Lower lobe of right lung (tissue), 2 donors: ENCODE data around the gene TMEM91. TPM values are rescaled to one million over a fixed set of nuclear protein-coding genes. Genes with fewer than 3 reads are reported as not detected.
"Not testable (repeated sequence)": the region's sequence is repeated elsewhere in the genome, so short reads cannot be mapped to it uniquely, and the experiment has no call there.

Experiments
- ATAC-seq, 2 donors: fragments of 200-7000 bp; cut with Tn5 transposase; one replicate each; pipeline ENCODE4 v1.9.1; 2020 to 2022; ENCODE audit warnings: mild to moderate bottlenecking in 2 of 2, moderate library complexity in 2 of 2
- DNase-seq: peaks from one replicate; pipeline ENCODE4 v3.0.0-alpha.2; 2020
- H3K27ac ChIP-seq: fragments of 200-600 bp; one replicate; pipeline ENCODE4 v1.8.0; 2022
- H3K27me3 ChIP-seq: fragments of 200-600 bp; one replicate; pipeline ENCODE4 v1.8.0; 2022; ENCODE audit warnings: low read depth
- H3K36me3 ChIP-seq: fragments of 200-600 bp; one replicate; pipeline ENCODE4 v1.8.0; 2022; ENCODE audit warnings: mild to moderate bottlenecking
- H3K4me1 ChIP-seq: fragments of 200-600 bp; one replicate; pipeline ENCODE4 v1.8.0; 2022
- H3K4me3 ChIP-seq: fragments of 200-600 bp; one replicate; pipeline ENCODE4 v1.8.0; 2022; ENCODE audit warnings: mild to moderate bottlenecking
- H3K9me3 ChIP-seq: fragments of 200-600 bp; one replicate; pipeline ENCODE4 v1.8.0; 2022
- CTCF ChIP-seq: fragments of 200-600 bp; IDR thresholded peaks from one replicate; pipeline ENCODE4 v1.8.0; 2022; ENCODE audit warnings: antibody characterized with exemption, mild to moderate bottlenecking
- intact Hi-C: fragments of 100-400 bp; cut with DNase I; formaldehyde crosslinking; loops from one replicate; pipeline ENCODE4 v1.11.0; 2022
- total RNA-seq: library from RNA; stranded (reverse); fragmentation: NEBNext Ultra II Directional; extraction: Animal tissue kit (Norgen Biotek cat#: 25700); gene quantifications from one replicate; pipeline ENCODE4 v1.2.1, GENCODE V29; 2021
- donor health status: DM: no; HTN: yes; CAD: no; lungs with severe emphysema.

Gene TMEM91
- total RNA-seq, 1 donor from 2014 or later = 29.8 TPM

- no peak for ATAC-seq
- intact Hi-C loops = no loop called here
- DNase-seq = no peak
- Histone ChIP-seq H3K4me3 (no peak overlapping the region), H3K27ac (no peak overlapping the region), H3K4me1 (peaks cover 67% of the 10 kb centered on the region), H3K9me3 (no peaks in the 10 kb centered on the region), H3K27me3 (no peaks in the 10 kb centered on the region), H3K36me3 (peaks cover 19% of the 10 kb centered on the region)
- TF ChIP-seq CTCF = no peak
Measured at GRCh38 chr19:41403181-41403970, 27.0 kb downstream of the TMEM91 start.

GRCh38 chr19:41405776-41406175, 29.4 kb downstream of the TMEM91 start:
- intact Hi-C loops = no loop called here
- peak overlapping the region; percentile 54 for H3K27ac ChIP-seq
- DNase-seq (no peak), ATAC-seq (no peak)
- peaks cover 22% of the 10 kb centered on the region for H3K36me3 ChIP-seq
- H3K4me3 ChIP-seq = no peak overlapping the region
- no peak for TF ChIP-seq CTCF
- no peaks in the 10 kb centered on the region for H3K27me3 ChIP-seq
- no peaks in the 10 kb centered on the region for H3K9me3 ChIP-seq
- peaks cover 76% of the 10 kb centered on the region for H3K4me1 ChIP-seq

- intact Hi-C loops = no loop called here
- no peak overlapping the region for H3K4me3 ChIP-seq
- DNase-seq = peak; percentile 72
- peaks cover 86% of the 10 kb centered on the region for H3K4me1 ChIP-seq
- ATAC-seq = peak; percentile 47 to 59
- peak overlapping the region; percentile 78 for H3K27ac ChIP-seq
- no peak for TF ChIP-seq CTCF
- H3K36me3 ChIP-seq = peaks cover 30% of the 10 kb centered on the region
- no peaks in the 10 kb centered on the region for H3K27me3 ChIP-seq
- no peaks in the 10 kb centered on the region for H3K9me3 ChIP-seq
Measured at GRCh38 chr19:41407271-41407670, 30.9 kb downstream of the TMEM91 start.

GRCh38 chr19:41408256-41408655, 31.9 kb downstream of the TMEM91 start:
- ATAC-seq (peak in 1 of 2 donors; percentile 54), DNase-seq (no peak)
- peak overlapping the region; percentile 78 for H3K27ac ChIP-seq
- peaks cover 30% of the 10 kb centered on the region for H3K36me3 ChIP-seq
- no peaks in the 10 kb centered on the region for H3K27me3 ChIP-seq
- H3K4me1 ChIP-seq = peaks cover 90% of the 10 kb centered on the region
- TF ChIP-seq CTCF = peak; percentile 10
- no peak overlapping the region for H3K4me3 ChIP-seq
- intact Hi-C loops = no loop called here
- no peaks in the 10 kb centered on the region for H3K9me3 ChIP-seq

DNA sequence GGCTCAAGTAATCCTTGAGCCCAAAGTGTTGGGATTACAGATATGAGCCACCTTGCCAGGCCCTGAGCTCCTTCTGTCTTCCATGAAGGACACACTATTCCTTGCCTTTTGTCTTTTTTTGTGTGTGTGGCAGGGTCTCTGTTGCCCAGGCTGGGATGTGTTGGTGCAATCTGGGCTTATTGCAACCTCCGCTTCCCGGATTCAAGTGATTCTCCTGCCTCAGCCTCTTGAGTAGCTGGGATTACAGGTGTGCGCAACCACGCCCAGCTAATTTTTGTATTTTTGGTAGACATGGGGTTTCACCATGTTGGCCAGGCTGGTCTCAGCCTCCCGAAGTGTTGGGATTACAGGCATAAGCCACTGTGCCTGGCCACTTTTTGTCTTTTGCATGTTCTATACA, 32.5 kb downstream of the TMEM91 start:
- intact Hi-C loops, H3K9me3 ChIP-seq, H3K27me3 ChIP-seq, DNase-seq, H3K4me3 ChIP-seq: not testable (repeated sequence)
- peaks cover 34% of the 10 kb centered on the region for H3K36me3 ChIP-seq
- peak overlapping the region; percentile 78 for H3K27ac ChIP-seq
- H3K4me1 ChIP-seq = peaks cover 90% of the 10 kb centered on the region
- ATAC-seq = peak in 1 of 2 donors; percentile 31

- no peak overlapping the region for H3K4me3 ChIP-seq
- H3K27ac ChIP-seq = peak overlapping the region; percentile 78
- H3K36me3 ChIP-seq = peaks cover 38% of the 10 kb centered on the region
- H3K4me1 ChIP-seq = peaks cover 90% of the 10 kb centered on the region
- no peak for TF ChIP-seq CTCF
- no peaks in the 10 kb centered on the region for H3K9me3 ChIP-seq
- peak; percentile 83 to 90 for ATAC-seq
- no peaks in the 10 kb centered on the region for H3K27me3 ChIP-seq
- DNase-seq = peak; percentile 56
- intact Hi-C loops = no loop called here
Measured at GRCh38 chr19:41409288-41409687, 33.0 kb downstream of the TMEM91 start.
